Effector CD4-positive, alpha-beta T cell (primary cell): ENCODE results near the gene NFAM1.

Source experiments
- DNase-seq: peaks from one replicate; pipeline ENCODE4 v3.0.0-alpha.2; 2020

NFAM1 gene

DNA sequence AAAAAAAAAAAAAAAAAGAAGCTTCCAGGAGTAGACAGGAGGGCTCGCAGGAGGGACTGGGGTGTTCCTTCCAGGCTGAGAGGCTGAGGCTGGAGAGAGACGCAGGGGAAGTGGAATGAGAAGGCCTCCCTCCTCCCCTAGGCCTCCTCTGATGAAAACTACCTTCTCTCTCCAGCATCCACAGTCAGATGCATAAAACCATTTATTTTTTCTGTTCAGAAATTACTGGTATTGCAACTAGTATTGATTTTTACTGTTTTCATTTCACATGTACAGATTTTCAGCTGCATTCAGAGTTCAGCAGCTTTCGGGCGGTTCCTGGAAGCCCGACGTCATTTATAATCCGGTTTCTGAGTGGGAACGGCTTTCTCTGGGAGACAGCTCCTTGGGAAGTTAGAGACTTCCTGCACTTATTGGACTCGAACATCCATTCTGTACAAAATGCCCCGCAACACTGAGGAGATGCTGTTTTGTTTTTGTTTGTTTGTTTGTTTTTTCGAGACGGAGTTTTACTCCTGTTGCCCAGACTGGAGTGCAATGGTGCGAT lies 6.9 kb upstream of the NFAM1 start:
- no peak for DNase-seq

DNA sequence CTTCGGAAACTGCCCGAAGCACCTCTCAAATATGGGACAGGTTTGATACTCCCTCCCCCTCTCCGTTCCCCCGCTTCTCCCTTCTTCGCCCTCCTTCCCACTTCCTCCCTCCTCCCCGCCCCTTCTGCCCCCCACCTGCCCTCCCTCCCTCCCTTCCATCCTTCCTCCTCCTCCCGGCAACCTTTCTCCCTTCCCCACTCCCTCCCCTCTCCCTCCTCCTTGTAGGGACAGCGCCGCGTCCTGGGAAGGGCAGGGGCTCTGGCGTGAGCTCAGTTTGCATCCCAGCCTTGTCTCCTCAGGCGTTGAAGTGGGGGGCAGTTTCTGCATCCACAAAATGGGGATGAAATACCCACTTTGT lies 6.1 kb upstream of the NFAM1 start:
- DNase-seq: no peak

DNA sequence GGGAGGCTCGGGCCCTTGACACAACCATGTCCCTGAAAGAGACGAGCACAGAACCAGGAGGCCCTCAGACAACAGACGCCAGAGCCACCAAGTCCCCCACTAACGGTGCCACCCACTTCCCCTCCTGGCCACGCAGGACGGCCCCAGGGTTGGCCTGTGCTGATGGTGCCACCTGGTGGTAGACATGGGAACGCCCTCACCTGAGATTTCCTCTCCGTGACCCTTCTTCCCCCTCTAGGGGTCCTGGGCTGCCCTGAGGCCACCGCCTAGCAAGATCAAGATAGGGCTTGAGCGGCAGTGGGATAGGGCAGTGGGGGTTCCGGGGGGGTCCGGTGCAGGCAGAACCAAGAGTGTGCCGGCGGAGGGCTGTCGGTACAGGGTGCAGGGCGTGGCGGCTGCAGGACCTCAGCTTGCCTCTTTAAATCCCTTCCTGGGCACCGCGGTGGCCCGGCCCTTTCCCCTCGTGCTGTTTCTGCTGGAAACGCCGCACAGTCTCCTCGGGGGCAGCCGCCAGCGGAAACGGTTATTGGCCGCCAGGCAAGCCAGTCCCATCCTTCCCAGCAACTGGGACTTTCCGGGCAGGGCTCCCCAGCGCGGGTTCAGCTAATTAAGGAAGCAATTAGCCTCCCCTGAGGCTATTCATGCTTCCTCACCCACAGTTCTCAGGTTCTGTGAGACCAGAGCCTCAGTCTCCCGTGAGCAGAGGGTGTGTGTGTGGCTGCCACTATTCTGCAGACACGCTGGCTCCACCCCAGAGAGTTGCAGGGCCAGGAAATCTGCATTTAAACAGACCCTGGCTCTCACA lies 5.5 kb upstream of the NFAM1 start:
- peak; percentile 80 for DNase-seq

DNA sequence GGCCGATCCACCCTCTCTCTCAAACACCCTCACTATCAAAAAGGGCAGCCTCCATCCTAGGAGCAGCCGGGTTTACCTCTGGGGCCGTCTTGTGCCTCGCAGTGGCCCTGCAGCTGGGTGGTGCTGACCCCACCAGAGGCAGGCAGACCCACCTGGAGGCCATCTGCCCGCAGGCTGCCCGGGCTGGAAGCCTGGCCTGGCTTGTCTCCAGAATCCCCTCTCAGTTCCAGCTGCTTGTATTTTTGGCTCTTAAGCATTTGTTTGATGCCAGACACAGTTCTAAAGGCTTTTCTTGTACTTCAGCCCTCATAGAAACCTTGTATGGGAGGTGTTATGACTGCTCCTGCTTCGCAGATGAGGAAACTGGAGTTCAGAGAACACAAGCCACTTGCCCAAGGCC lies 4.2 kb upstream of the NFAM1 start:
- DNase-seq: no peak

DNA sequence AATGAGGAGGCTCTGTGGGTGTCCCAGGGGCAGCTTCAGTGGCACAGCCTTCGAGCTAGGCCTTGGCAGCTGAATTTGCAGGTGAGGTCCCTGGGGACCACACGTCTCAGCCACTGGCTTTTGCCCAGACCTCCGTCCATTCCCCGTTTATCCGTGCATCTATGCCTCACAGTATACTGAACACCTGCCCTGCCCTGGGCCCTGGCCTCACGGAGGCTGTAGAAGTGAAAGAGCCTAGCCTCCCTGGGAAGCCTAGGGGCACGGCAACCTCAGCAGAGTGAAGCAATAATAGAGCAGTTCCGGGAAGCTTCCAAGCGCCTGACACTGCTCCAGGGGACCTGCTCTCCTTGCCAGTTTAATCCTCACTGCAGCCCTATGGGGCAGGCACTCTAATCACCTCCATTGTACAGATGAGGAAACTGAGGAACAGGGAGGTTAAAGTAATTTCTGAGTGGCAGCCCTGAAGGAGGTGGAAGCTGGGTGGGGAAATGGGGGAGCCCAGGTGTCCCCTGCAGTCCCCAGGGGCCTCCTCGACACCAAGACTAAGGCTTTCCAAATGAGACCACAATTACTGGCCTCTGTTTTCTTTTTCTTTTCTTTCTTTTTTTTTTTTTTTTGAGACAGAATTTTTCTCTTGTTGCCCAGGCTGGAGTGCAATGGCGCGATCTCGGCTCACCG lies 2.7 kb upstream of the NFAM1 start:
- no peak for DNase-seq

DNA sequence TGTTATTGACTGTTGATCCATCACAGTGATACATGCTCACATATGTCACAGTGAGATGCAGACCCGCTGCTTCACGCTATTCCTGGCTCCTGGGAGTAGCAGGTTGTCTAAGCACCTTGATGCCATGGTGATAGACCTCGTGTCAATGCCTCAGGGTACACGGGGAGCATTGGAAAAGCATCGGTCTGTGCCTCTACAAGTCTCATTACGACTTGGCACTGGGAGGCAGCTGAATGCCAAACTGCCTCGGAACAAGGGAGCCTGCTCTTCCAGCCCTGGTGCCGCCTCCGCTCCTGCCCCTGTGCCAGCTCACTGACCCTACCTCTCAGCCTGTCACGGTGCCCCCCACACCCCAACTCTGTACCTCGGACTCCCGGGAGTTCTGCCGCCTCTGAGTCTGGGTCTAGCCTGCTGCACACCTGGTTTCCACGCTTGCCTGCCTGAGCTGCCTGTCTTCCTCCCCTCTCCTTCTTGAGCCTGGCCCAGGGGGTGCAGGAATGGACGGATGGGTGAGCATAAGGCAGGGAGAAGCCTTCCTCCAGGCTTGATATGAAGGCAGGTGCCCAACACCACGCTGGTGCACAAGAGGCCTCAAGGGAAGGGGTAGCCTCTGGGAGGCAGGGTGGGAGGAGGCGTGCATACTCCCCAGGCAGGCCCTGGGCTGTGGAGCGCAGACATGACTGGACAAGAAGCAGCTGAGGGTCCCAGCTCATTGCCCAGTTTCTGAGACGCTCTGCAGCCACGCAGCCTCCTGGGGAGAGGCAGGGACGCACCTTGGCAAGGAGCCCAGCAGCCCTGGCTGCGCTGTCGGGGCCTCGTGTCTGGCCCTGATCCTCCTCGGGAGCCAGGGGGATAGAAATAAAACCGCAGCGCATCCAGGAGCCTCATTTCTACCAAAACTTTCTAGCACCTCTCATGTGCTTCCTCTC lies 1.8 kb upstream of the NFAM1 start:
- no peak for DNase-seq

DNA sequence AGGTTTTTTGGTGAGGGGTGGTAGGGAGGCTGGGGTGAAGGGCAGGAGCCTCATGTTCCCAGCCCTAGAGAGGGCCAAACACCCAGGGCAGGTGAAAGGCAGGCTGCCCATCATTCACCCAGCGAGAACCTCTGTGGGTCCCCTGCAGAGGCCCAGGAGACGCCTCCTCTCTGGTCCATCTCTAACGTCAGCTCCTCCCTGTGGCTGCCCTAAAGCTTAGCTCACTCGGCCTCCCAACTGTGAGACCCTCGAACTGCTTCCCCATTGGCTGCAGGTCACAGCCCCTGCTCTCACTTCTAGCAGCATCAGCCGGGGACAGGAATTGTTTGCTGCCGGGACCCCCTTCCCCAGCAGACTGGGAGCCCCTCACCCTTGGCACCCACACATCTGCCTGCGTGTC lies 615 bp upstream of the NFAM1 start:
- no peak for DNase-seq

DNA sequence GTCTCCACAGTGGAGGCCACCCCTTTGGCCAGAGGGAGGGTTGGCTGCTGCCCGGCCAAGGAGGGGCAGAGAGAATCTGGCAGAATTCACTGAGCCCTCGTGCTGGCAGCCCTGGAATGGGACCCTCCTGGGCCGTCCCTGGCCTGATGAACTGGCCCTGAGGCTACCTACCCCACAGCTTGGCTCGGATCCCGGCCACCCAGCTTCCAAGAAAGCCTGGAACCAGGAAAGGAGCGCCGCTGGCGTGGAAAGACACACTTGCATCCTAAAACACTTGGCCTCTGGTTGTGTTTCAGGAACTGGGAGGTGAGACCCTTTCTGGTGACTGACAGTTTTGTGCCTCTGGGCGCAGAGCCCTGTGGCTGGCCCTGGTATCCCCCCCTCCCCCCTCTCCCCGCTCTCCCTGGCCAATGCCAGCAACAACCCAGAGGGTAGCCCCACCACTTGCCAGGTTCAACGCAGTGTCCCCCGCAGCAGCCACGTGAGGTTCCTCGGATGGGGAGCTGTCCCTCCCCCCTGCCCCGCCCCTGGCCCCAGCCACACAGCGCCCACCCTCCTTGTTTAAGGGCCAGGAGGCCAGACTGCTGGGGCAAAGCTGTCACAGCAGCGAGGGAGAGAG lies 693 bp downstream of the NFAM1 start:
- DNase-seq: no peak

DNA sequence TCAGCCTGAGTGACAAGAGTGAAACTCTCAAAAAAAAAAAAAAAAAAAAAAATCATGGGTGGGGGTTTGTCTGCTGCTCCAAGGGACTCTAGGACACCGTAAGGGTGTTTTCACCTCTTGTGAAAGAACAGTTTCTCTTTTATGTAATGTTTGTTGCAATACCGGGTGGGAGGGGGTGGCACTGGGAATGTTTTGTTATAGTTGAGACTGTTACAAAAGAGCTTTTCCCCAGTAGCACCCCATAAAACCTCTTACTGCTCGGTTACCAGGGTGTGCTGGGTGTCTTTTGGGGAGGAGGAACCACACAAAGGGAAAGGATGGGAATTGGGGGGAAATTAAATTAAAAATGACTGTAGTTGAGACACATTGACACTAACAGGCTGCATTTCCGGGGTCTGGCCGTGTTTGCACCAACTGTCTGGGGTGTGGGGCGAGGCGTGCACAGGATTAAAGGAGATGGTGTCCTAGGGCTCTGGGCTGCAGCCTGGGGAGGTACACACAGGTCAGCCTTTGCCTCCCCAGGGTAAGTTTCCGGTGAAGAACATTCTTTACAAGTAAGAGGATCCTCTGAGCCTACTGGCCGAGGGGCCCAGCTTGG lies 1.6 kb downstream of the NFAM1 start:
- no peak for DNase-seq

DNA sequence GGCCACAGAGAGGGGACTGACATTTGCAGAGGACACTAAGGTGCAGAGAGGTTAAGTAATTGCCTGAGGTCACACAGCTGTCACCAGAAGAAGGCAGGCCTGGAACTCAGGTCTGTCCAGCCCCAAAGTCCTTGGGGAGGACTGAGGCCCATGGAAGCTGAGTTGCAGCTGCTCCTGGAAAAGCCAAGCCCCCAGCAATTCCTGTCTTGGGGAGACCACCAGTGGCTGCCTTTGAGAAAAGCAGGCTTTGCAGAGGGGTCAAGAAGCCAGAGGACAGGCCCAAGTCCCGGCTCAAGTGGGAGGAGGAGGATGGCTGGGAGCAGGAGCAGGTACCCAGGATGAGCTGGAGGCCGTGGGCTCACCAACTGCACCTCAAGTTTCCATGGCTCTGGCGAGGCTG lies 3.4 kb downstream of the NFAM1 start:
- no peak for DNase-seq

DNA sequence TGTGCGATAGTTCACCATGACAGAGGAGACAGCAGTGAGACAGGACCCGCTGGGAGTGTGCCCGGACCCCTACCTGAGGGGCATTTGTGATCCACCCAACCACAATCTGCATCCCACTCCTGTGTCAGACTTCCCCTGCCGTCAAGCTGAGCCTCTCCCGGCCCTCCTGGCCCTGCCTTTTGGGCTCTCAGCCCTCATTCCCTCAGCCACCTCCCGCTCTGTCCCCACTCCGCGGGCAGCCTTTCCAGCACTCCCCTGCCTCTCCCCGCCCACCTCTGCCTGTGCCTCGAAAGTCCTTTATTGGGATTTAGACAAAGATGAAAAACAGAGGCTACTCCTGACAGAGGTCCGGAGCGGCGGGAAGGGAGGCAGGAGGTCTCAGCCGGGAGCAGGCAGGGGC lies 4.2 kb downstream of the NFAM1 start:
- DNase-seq: no peak

DNA sequence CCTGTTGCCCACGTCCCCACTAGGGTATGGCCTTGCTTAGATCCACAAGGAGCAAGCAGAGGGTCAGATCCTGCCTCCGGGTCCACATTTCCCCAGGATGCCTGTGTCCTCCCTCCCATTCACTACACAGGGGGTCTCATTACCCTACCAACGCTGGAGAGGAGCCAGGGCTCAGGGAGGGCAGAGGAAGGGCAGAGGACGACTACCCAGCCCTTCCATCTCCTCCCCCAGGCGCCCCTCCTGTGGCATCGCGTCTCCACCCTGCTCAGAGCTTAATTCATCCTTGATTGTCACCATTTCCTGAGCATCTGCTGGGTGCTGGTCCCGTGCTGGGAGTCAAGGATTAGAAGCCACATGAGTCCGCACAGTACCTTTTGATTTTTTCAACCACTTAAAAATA lies 5.0 kb downstream of the NFAM1 start:
- no peak for DNase-seq

DNA sequence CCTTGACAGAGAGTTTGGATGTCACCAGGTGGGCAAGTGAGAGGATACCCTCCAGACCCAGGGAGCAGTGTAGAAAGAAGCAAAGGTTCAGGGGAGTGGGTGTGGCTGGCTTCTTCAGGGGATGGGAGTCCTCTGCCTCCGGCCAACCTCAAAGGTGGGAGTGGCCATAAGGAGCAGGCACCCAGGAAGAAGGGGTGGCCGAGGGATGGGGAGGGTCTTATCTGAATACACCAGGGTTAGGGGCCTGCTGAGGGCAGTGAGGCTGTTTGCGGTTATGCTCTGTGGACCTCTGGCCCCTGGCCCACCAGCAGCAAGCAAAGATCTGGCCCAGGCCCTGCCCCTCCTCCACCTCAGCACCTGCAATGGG lies 6.2 kb downstream of the NFAM1 start:
- no peak for DNase-seq

DNA sequence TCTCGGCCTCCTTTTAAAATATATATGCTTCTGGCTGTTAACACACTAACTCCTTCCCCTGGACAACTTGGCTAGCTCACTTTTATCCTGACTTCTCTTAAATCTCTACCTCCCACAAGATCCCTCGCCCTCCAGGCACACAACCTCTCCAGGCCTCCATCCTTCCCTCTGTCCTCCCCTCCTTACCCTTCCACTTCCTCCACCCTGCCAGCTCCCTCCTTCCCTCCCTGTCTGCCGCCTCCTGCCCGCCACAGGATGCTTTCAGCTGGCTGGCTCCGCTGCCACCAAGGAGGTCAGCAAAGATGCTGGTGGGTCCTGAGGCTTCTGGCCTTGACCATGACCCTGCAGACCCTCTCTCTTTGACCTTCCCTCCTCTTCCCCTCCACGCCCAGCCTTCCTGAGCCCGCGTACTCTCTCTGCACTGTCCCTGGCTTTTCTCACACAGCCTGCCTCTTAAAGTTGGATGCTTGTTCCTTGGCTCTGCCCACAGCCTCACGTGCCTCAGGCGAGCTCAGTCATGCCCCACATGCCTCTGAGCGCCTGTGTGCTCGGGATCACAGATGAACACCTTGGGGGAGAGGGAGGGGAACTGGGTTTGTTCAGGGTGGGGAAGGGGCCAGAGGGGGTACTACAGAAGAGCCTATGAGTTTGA lies 6.7 kb downstream of the NFAM1 start:
- no peak for DNase-seq

DNA sequence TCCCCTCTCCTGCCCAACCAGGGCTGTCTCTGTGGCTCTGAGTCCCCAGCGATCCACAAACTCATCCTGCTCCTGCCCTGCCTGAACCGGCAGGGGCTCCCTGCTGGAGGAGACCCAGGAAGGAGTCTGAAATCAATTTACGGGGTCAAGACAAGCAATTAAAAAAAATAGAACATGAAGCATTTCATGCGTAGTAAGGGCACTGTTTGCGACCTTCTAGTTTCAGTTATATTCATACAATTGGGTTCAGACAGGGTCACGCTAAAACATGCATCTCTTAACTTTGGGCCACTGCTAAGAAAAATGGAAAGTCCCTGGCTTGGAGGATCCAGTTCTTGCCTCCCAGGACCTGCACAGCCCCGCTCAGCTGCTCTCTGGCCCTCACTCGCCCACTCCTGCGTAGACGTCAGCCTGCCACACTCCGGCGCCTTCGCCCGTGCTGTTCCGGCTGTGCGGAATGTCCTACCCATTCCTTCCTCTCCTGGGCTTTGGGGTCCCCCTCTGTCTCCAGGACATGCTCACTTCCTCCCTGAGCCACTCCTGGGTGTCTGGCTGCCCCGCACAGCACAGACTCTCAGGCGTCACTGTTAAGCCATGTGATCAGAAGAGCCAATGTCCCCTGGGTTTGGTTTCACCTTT lies 12.8 kb downstream of the NFAM1 start:
- no peak for DNase-seq

DNA sequence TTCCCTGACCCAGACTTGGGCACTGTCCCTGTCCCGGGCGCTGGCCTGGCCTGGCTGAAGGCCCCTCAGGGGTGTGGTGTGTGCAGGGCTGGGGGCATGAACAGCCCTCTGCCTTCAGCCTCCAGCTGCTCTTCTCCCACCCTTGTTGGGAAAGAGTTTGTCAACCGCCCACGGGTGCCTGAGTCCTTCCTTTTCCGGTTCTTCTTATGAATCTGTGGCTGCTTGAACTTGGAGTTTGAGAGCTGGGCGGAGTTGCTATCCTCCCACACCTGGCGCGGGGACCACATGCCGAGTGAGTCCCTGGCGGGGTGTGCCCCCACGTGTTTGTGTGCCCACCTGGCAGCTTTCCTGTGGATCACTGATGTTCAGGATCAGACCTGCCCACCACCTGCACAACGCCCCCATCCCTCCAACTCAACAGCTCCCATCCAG lies 13.4 kb downstream of the NFAM1 start:
- DNase-seq: no peak

DNA sequence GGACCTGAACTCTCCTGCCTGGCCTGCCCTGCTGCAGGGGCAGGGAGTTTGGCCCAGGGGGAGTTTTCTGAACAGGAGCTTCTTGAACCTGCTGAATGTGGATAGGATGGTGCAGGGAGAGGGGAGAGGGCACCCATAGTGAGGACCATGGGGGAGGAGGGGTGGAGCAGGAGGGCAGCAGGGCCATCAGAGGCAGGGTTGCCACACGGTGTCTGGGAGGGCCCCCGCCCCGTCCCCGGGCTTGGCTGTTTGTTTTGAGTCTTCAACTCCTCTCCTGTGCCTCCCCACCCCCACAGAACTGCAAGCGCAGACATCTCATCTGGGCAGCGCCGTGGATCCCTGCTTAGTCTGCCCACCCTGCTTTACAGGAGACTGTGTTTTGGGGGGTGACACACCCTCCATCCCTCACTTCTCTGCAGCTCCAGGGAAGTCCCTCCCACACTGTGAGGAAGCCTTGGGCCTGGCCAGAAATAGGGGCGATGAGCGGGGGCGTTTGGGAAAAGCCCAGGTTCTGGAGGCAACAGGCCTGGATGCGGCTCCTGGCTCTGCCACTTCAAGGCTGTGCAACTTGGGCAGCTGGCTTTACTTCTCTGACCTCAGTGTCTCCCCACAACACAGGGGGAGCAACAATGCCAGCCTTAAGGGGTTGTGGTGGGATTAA lies 14.4 kb downstream of the NFAM1 start:
- DNase-seq: no peak

DNA sequence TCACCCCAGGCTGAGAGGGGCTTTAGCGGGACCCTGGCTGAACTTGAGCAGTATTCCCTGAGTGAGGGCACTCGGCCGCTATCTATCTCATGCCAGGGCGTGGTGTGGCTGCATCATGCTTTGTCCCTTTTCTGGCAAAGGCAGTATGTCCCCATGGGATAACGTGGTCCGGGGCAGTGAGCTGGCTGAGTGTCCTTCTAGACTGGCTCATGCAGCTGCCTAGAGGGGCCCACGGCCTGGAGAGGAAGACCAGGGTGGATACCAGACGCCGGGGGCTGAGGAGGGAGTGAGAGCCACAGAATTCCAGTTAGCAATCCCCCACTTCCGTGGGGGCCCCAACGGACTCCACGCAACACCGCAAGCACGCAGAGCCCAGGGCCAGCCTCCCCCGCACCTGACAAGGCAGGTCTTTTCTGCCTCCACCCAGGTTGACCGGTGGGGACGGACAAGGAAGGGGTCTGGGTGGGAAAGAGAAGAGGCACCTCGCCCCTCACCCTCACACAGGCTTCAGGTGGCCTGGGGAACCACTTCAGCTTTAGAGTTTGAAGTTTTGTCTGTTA lies 15.5 kb downstream of the NFAM1 start:
- DNase-seq: no peak

DNA sequence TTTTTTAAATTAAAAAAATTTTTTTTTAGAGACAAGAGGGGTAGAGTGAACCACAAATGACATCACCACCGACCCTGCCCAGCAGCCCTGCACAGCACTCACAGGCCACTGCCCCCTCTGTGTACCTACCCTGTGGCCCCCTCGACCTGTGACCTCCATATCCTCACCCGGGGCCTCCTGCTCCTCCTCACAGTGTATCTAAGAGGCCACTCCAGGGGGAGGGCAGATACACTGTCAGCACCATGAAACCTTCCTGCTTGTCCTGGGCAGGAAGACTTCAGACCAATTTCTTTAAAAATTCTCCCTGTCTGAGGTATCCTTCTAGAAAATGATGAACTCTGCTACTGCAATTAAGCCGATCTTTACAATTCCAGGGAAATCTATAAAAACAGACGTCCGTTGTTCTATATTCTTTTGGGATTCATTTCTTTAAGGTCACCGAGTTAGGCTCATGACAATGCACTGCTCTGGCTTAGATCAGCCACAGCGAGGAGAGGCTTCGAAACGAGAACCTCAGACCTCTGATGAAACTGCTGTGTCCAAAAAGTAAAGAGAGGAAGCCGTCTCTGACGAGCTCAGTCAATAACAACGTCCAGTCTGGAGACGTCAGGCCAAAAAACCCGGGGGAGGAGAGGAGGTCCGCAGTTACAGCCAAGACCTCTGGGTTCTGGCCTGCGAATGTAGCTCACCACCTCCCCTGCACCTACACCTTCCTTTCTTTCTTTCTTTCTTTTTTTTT lies 17.5 kb downstream of the NFAM1 start:
- no peak for DNase-seq

DNA sequence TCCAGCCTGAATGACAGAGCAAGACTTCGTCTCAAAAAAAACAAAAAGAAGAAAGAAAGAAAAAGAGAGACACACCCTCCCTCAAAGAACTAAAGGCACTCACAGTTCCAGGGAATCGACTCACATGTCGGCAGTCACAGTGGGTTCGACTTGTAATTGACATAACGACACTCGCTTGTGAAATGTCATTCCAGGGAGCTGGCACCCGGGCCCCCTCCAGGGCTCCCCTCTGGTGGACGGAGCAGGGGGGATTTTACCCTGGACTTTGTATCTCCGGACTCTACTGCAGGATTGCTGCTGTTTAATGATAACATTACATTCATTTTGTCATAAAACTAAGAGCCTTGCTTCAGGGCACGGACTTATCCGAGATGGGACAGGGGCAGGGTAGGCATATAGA lies 18.2 kb downstream of the NFAM1 start:
- no peak for DNase-seq
